Naive thymus-derived CD4-positive, alpha-beta T cell (primary cell): ENCODE data around the gene POU2F2. TPM values are rescaled to one million over a fixed set of nuclear protein-coding genes. Genes with fewer than 3 reads are reported as not detected.

Source experiments
- ATAC-seq: fragments of 150-1000 bp; cut with Tn5 transposase; 2 replicates; pipeline ENCODE4 v1.10.0; 2021; ENCODE audit warnings: mild to moderate bottlenecking, moderate library complexity
- CTCF ChIA-PET: fragments of 350-600 bp; sonication (Branson Sonifier 250); formaldehyde crosslinking; loops from one replicate; lab custom pipeline; 2021; ENCODE audit warnings: antibody characterized with exemption; lab: Charles Lee
- POLR2A ChIA-PET: fragments of 350-600 bp; sonication (Branson Sonifier 250); formaldehyde crosslinking; loops from one replicate; lab custom pipeline; 2021; ENCODE audit warnings: antibody characterized with exemption, inconsistent platforms; lab: Charles Lee
- DNase-seq, 9 donors: peaks; one replicate each; pipeline versions ENCODE4 v3.0.0 to v3.0.0-alpha.2; 2020 to 2022; ENCODE audit warnings: mixed read lengths in 1 of 9
- H3K27ac ChIP-seq: one replicate; pipeline ENCODE4 v1.7.0; 2013; ENCODE audit warnings: mild to moderate bottlenecking, low read depth, low read length, moderate library complexity
- H3K27me3 ChIP-seq, 2 donors: one replicate each; pipeline ENCODE4 v1.7.0; 2013; ENCODE audit warnings: low read length in 2 of 2, mild to moderate bottlenecking in 2 of 2, moderate library complexity in 2 of 2; ENCODE audit not compliant: control insufficient read depth in 2 of 2, insufficient read depth in 2 of 2
- H3K36me3 ChIP-seq, 3 experiments: 1 replicate in 2 of 3; 2 replicates in 1 of 3; pipeline ENCODE4 v1.7.0; 2013; ENCODE audit warnings: low read length in 3 of 3, mild to moderate bottlenecking in 3 of 3, moderate library complexity in 1 of 3; ENCODE audit not compliant: insufficient read depth in 3 of 3, control insufficient read depth in 2 of 3
- H3K4me1 ChIP-seq, 2 donors: one replicate each; pipeline ENCODE4 v1.7.0; 2013; ENCODE audit warnings: low read length in 2 of 2, mild to moderate bottlenecking in 2 of 2, moderate library complexity in 1 of 2; ENCODE audit not compliant: control insufficient read depth in 2 of 2, insufficient read depth in 2 of 2
- H3K4me3 ChIP-seq: 2 replicates; pipeline ENCODE4 v1.7.0; 2013; ENCODE audit warnings: mild to moderate bottlenecking, low read length
- H3K9me3 ChIP-seq, 3 experiments: 1 replicate in 2 of 3; 2 replicates in 1 of 3; pipeline ENCODE4 v1.7.0; 2013; ENCODE audit warnings: low read length in 3 of 3; ENCODE audit not compliant: control insufficient read depth in 2 of 3
- H3K27ac Mint-ChIP-seq, 9 donors: one replicate each; pipeline ENCODE4 v1.8.0; 2020 to 2022; ENCODE audit warnings: mixed read lengths in 9 of 9, mild to moderate bottlenecking in 8 of 9, moderate library complexity in 5 of 9, inconsistent platforms in 2 of 9
- H3K27me3 Mint-ChIP-seq, 5 donors: one replicate each; pipeline ENCODE4 v1.8.0; 2021 to 2022; ENCODE audit warnings: mixed read lengths in 5 of 5, mild to moderate bottlenecking in 1 of 5
- H3K36me3 Mint-ChIP-seq, 5 donors: one replicate each; pipeline ENCODE4 v1.8.0; 2020 to 2022; ENCODE audit warnings: mixed read lengths in 5 of 5, mild to moderate bottlenecking in 3 of 5, inconsistent platforms in 1 of 5
- H3K4me1 Mint-ChIP-seq, 7 donors: one replicate each; pipeline ENCODE4 v1.8.0; 2020 to 2022; ENCODE audit warnings: mixed read lengths in 7 of 7, mild to moderate bottlenecking in 3 of 7, inconsistent platforms in 1 of 7
- H3K4me3 Mint-ChIP-seq, 10 donors: one replicate each; pipeline ENCODE4 v1.8.0; 2020 to 2022; ENCODE audit warnings: mild to moderate bottlenecking in 10 of 10, mixed read lengths in 10 of 10, moderate library complexity in 6 of 10, inconsistent platforms in 2 of 10
- H3K9me3 Mint-ChIP-seq, 11 donors: one replicate each; pipeline ENCODE4 v1.8.0; 2020 to 2022; ENCODE audit warnings: mixed read lengths in 11 of 11, mild to moderate bottlenecking in 4 of 11, inconsistent platforms in 1 of 11, moderate library complexity in 1 of 11
- intact Hi-C, 2 donors: fragments of 100-400 bp; cut with micrococcal nuclease; formaldehyde crosslinking; loops; one replicate each; pipeline ENCODE4 v1.15.1; 2023
- polyA plus RNA-seq, 2 donors: library from polyadenylated mRNA; unstranded; fragments of 300-500 nt; fragmentation: Illumina TruSeq; gene quantifications; one replicate each; pipeline ENCODE4 v1.2.3, GENCODE V29; 2021
- total RNA-seq, 6 experiments: library from RNA in 5 of 6; stranded (reverse) in 5 of 6; gene quantifications; 1 replicate in 5 of 6; 2 replicates in 1 of 6; pipeline ENCODE4 v1.2.3 and lab custom pipeline; 2021 to 2026

Gene POU2F2
- total and polyA plus RNA-seq, 7 experiments from 2014 or later = 2.2 to 91.3 (median 33.4) TPM

- no peak overlapping the region for H3K4me3 ChIP-seq
- Mint-ChIP-seq H3K4me1 (peaks cover 13 to 25% (median 21%) of the 10 kb centered on the region in 7 donors), H3K9me3 (no peaks in the 10 kb centered on the region), H3K36me3 (peaks cover 0 to 31% (median 7%) of the 10 kb centered on the region in 5 donors), H3K4me3 (no peak overlapping the region), H3K27ac (peak overlapping the region in 1 of 9 donors; percentile 77), H3K27me3 (peaks cover 0 to 27% (median 0%) of the 10 kb centered on the region in 5 donors)
- intact Hi-C loops = no loop called here
- H3K36me3 ChIP-seq = peaks cover 0 to 4% (median 3%) of the 10 kb centered on the region in 3 experiments
- no peaks in the 10 kb centered on the region for H3K27me3 ChIP-seq
- no peaks in the 10 kb centered on the region for H3K9me3 ChIP-seq
- ChIA-PET POLR2A (no interaction called here), CTCF (no interaction called here)
- peaks cover 3 to 16% of the 10 kb centered on the region in 2 donors for H3K4me1 ChIP-seq
- H3K27ac ChIP-seq = no peak overlapping the region
- DNase-seq (no peak), ATAC-seq (no peak)
These were observed 26.7 kb upstream of the POU2F2 start for GRCh38 chr19:42158926-42159325.

- Mint-ChIP-seq H3K4me1 (peaks cover 15 to 29% (median 25%) of the 10 kb centered on the region in 7 donors), H3K4me3 (no peak overlapping the region), H3K36me3 (peaks cover 0 to 35% (median 7%) of the 10 kb centered on the region in 5 donors), H3K27ac (peak overlapping the region in 1 of 9 donors; percentile 23), H3K9me3 (no peaks in the 10 kb centered on the region), H3K27me3 (peaks cover 0 to 21% (median 3%) of the 10 kb centered on the region in 5 donors)
- intact Hi-C loops = no loop called here
- DNase-seq (peak in 1 of 9 donors; percentile 2), ATAC-seq (no peak)
- Histone ChIP-seq H3K27me3 (no peaks in the 10 kb centered on the region), H3K36me3 (peaks cover 0 to 4% (median 3%) of the 10 kb centered on the region in 3 experiments), H3K4me3 (no peak overlapping the region), H3K9me3 (no peaks in the 10 kb centered on the region), H3K4me1 (peaks cover 3 to 16% of the 10 kb centered on the region in 2 donors), H3K27ac (no peak overlapping the region)
- CTCF ChIA-PET = no interaction called here
- POLR2A ChIA-PET = no interaction called here
These were observed 24.3 kb upstream of the POU2F2 start for GRCh38 chr19:42156571-42156970.

DNA sequence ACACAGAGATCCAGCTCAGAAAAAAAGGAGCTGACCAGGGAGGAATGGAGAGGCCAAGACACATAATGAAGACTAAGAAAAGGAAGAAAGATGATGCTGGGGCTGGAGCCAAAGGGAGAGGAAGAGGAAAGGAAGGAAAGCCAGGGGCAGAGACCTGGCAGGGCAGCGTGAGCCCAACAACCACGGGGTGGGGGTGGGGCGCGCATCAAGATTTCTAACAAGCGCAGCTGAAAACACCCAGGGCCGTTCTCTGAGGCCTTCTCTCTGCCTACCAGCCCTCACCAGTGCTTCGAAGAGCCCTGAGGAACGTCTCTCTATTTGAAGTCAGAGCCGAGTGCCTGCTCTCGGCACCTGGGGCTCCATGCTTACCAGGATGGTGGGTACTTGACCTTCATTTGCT lies 23.6 kb upstream of the POU2F2 start:
- no peaks in the 10 kb centered on the region for H3K27me3 ChIP-seq
- no peak overlapping the region for H3K27ac ChIP-seq
- DNase-seq = no peak
- no peaks in the 10 kb centered on the region for H3K9me3 ChIP-seq
- H3K4me3 ChIP-seq = no peak overlapping the region
- Mint-ChIP-seq H3K27ac (peak overlapping the region in 2 of 9 donors; percentile 5 to 42), H3K4me1 (peaks cover 15 to 30% (median 25%) of the 10 kb centered on the region in 7 donors), H3K36me3 (peaks cover 0 to 35% (median 7%) of the 10 kb centered on the region in 5 donors), H3K27me3 (peaks cover 0 to 14% (median under 1%) of the 10 kb centered on the region in 5 donors), H3K4me3 (no peak overlapping the region), H3K9me3 (no peaks in the 10 kb centered on the region)
- peaks cover 0 to 4% (median 3%) of the 10 kb centered on the region in 3 experiments for H3K36me3 ChIP-seq
- CTCF ChIA-PET = interaction anchor here (1.3 kb wide), 1 partner anchor 43 kb away, joined by 4 read pairs; no protein-coding TSS in a partner anchor
- no peak for ATAC-seq
- POLR2A ChIA-PET = interaction anchor here (0.6 kb wide), 1 partner anchor 485 kb away, joined by 3 read pairs; no protein-coding TSS in a partner anchor
- H3K4me1 ChIP-seq = peaks cover 3 to 16% of the 10 kb centered on the region in 2 donors
- intact Hi-C loops = no loop called here

DNA sequence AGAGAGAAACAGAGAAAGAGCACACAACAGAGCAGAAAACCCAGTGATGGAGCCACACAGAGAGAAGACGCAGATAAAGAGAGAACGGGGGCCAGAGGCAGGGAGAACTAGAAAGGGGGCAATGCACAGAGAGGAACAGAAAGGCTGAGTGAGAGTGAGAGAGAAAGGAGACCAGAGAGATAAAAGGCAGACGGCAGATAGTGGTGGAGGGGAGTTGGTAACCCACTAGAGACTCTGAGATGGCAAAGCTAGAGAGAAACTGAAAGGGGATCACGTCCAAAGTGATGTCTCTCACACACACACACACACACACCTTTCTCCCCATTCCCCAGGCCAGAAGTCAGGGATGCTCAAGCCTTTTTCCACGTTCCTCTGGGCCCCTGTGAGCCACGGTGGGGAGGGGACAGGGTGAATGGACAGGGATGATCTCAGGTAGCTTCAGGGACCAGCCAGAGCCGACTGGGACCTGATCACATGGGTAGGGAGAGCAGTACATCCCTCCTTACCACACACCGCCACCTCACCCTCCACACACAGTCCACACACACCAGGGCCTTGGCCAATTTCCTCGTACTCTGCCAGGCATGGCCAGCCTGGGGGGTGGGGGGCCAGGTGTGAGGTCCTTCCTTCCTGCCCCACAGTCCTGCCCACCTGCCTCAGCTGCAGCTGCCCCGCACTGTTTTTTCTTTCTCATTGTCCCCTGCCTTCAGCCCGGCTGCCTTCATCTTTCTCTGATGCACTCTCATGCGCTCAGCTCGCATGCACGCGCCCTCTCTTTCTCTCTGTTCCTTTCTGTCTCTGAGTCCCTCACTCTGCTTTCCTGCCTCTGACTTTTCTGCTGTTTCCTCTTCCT lies 22.5 kb upstream of the POU2F2 start:
- ChIA-PET POLR2A (no interaction called here), CTCF (interaction anchor here (1.3 kb wide), 1 partner anchor 44 kb away, joined by 4 read pairs; no protein-coding TSS in a partner anchor)
- no peaks in the 10 kb centered on the region for H3K9me3 ChIP-seq
- Mint-ChIP-seq H3K27me3 (peaks cover 0 to 10% (median 0%) of the 10 kb centered on the region in 5 donors), H3K9me3 (no peaks in the 10 kb centered on the region), H3K36me3 (peaks cover 0 to 32% (median 7%) of the 10 kb centered on the region in 5 donors), H3K4me3 (peak overlapping the region in 9 of 10 donors; percentile 20 to 80 (median 44)), H3K27ac (peak overlapping the region in 5 of 9 donors; percentile 5 to 61 (median 37)), H3K4me1 (peaks cover 15 to 29% (median 22%) of the 10 kb centered on the region in 7 donors)
- no peaks in the 10 kb centered on the region for H3K27me3 ChIP-seq
- intact Hi-C loops = no loop called here
- H3K4me1 ChIP-seq = peaks cover 3 to 17% of the 10 kb centered on the region in 2 donors
- no peak overlapping the region for H3K27ac ChIP-seq
- no peak overlapping the region for H3K4me3 ChIP-seq
- DNase-seq = no peak
- peaks cover 0 to 4% (median 3%) of the 10 kb centered on the region in 3 experiments for H3K36me3 ChIP-seq
- ATAC-seq = peak; percentile 34

DNA sequence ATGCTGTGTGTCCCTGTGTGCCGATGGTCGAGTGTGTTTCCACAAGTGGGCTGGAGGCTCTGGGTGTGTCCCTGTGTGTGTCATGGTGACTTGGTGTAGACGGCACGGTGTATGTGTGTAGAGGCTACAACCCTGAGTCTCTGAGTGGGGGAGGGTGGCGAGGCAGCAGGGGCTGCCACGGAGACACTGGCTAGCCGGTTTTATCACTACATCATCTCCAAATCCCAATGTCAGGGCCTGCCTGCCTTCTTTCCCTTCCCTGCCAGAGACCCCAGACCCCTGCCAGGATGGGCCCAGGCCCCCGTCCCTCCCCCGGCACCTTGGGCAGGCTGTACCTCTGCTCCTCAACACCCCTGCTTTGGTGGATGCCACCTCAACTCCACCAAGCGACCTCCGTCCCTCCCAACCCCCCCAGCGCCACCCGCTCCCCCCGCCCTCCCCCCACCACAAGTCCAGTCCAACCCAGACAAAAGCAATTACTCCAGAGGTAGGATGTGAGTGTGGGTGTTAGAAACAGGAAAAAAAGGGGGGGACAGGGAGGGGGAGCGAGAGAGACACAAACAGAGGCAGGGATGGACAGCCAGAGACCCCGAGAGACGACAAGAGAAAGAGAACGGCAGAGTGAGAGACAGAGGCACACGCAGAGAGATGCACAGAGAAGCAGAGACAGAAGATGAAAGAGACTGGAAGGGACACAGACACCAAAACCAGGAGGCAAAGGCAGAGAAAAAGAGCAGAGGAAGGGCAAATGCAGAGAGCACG lies 21.6 kb upstream of the POU2F2 start:
- ChIA-PET POLR2A (no interaction called here), CTCF (no interaction called here)
- Histone ChIP-seq H3K4me3 (no peak overlapping the region), H3K36me3 (peaks cover 0 to 4% (median 3%) of the 10 kb centered on the region in 3 experiments), H3K9me3 (no peaks in the 10 kb centered on the region), H3K4me1 (peaks cover 4 to 25% of the 10 kb centered on the region in 2 donors), H3K27me3 (no peaks in the 10 kb centered on the region), H3K27ac (no peak overlapping the region)
- no peak for ATAC-seq
- no peaks in the 10 kb centered on the region for H3K9me3 Mint-ChIP-seq
- H3K4me1 Mint-ChIP-seq = peaks cover 20 to 38% (median 30%) of the 10 kb centered on the region in 7 donors
- peak overlapping the region in 6 of 10 donors; percentile 12 to 79 (median 38) for H3K4me3 Mint-ChIP-seq
- intact Hi-C loops = no loop called here
- peak overlapping the region in 2 of 9 donors; percentile 20 to 61 for H3K27ac Mint-ChIP-seq
- H3K36me3 Mint-ChIP-seq = peaks cover 0 to 31% (median 6%) of the 10 kb centered on the region in 5 donors
- DNase-seq = no peak
- peaks cover 0 to 13% (median under 1%) of the 10 kb centered on the region in 5 donors for H3K27me3 Mint-ChIP-seq
